ENCODE results near the gene TM9SF1. TPM values are rescaled to one million over a fixed set of nuclear protein-coding genes. Genes with fewer than 3 reads are reported as not detected.

TM9SF1 gene
- polyA plus RNA-seq, 2 of the 4 experiments (the other 2 are of a cell fraction): 48.0 to 62.2 TPM

Small RNA genes lying within 50 kb of the gene (small RNA-seq; reads per million reads assigned to genes)
- gene AL136295.4 (0 to 0.08 (median 0) reads per million in 6 experiments), gene CHMP4A (0 to 0.77 (median 0) reads per million in 6 experiments), gene IPO4 (0 to 5.4 (median 0.60) reads per million in 6 experiments), gene IRF9 (0 to 0.08 (median 0) reads per million in 6 experiments), gene MDP1 (0 to 7.3 (median 0) reads per million in 6 experiments), gene RNA5SP383 (0 to 2.4 (median 1.2) reads per million in 6 experiments)

Other genes with a start within 250 kb of the TM9SF1 start
Only the 30 nearest of the 35 such genes appear.
- 0.45 and 0.79 TPM in 2 replicates for gene CARMIL3, start 143.4 kb downstream of the TM9SF1 start, polyA plus RNA-seq (2011; rRNA removed)
- gene CARMIL3, start 143.4 kb downstream of the TM9SF1 start, polyA plus RNA-seq (2017; fragmentation: RNase III; extraction: RNeasy Plus Mini Kit Qiagen cat#74134 plus additional on column Dnase treatment): 0.60 to 0.98 TPM (median 0.94 TPM) in 3 replicates
- not detected in 2 replicates for gene CPNE6, start 123.9 kb downstream of the TM9SF1 start, polyA plus RNA-seq (2011; rRNA removed)
- not detected in 3 replicates for gene CPNE6, start 123.9 kb downstream of the TM9SF1 start, polyA plus RNA-seq (2017; fragmentation: RNase III; extraction: RNeasy Plus Mini Kit Qiagen cat#74134 plus additional on column Dnase treatment)
- gene PCK2, start 101.1 kb downstream of the TM9SF1 start, polyA plus RNA-seq (2011; rRNA removed): 52.1 and 60.2 TPM in 2 replicates
- gene PCK2, start 101.1 kb downstream of the TM9SF1 start, polyA plus RNA-seq (2017; fragmentation: RNase III; extraction: RNeasy Plus Mini Kit Qiagen cat#74134 plus additional on column Dnase treatment): 16.9 to 20.7 TPM (median 18.8 TPM) in 3 replicates
- 27.9 and 30.2 TPM in 2 replicates for gene DCAF11, start 80.7 kb downstream of the TM9SF1 start, polyA plus RNA-seq (2011; rRNA removed)
- 22.2 to 31.4 TPM (median 30.7 TPM) in 3 replicates for gene DCAF11, start 80.7 kb downstream of the TM9SF1 start, polyA plus RNA-seq (2017; fragmentation: RNase III; extraction: RNeasy Plus Mini Kit Qiagen cat#74134 plus additional on column Dnase treatment)
- 0.86 and 0.97 TPM in 2 replicates for gene NRL, start 80.5 kb downstream of the TM9SF1 start, polyA plus RNA-seq (2011; rRNA removed)
- 0.84 to 0.93 TPM (median 0.88 TPM) in 3 replicates for gene NRL, start 80.5 kb downstream of the TM9SF1 start, polyA plus RNA-seq (2017; fragmentation: RNase III; extraction: RNeasy Plus Mini Kit Qiagen cat#74134 plus additional on column Dnase treatment)
- 0.06 TPM in 1 of 2 replicates, not detected in the other for gene FITM1, start 64.8 kb downstream of the TM9SF1 start, polyA plus RNA-seq (2011; rRNA removed)
- 0.36 TPM in 1 of 3 replicates, not detected in the others for gene FITM1, start 64.8 kb downstream of the TM9SF1 start, polyA plus RNA-seq (2017; fragmentation: RNase III; extraction: RNeasy Plus Mini Kit Qiagen cat#74134 plus additional on column Dnase treatment)
- 77.3 and 83.6 TPM in 2 replicates for gene PSME1, start 59.2 kb downstream of the TM9SF1 start, polyA plus RNA-seq (2011; rRNA removed)
- gene PSME1, start 59.2 kb downstream of the TM9SF1 start, polyA plus RNA-seq (2017; fragmentation: RNase III; extraction: RNeasy Plus Mini Kit Qiagen cat#74134 plus additional on column Dnase treatment): 124 to 139 TPM (median 134 TPM) in 3 replicates
- 20.7 and 21.5 TPM in 2 replicates for gene EMC9, start 53.9 kb downstream of the TM9SF1 start, polyA plus RNA-seq (2011; rRNA removed)
- 46.5 to 51.7 TPM (median 48.5 TPM) in 3 replicates for gene EMC9, start 53.9 kb downstream of the TM9SF1 start, polyA plus RNA-seq (2017; fragmentation: RNase III; extraction: RNeasy Plus Mini Kit Qiagen cat#74134 plus additional on column Dnase treatment)
- 137 and 168 TPM in 2 replicates for gene PSME2, start 48.8 kb downstream of the TM9SF1 start, polyA plus RNA-seq (2011; rRNA removed)
- gene PSME2, start 48.8 kb downstream of the TM9SF1 start, polyA plus RNA-seq (2017; fragmentation: RNase III; extraction: RNeasy Plus Mini Kit Qiagen cat#74134 plus additional on column Dnase treatment): 144 to 193 TPM (median 161 TPM) in 3 replicates
- gene RNF31, start 47.9 kb downstream of the TM9SF1 start, polyA plus RNA-seq (2011; rRNA removed): 5.7 and 19.1 TPM in 2 replicates
- 20.2 to 25.3 TPM (median 20.8 TPM) in 3 replicates for gene RNF31, start 47.9 kb downstream of the TM9SF1 start, polyA plus RNA-seq (2017; fragmentation: RNase III; extraction: RNeasy Plus Mini Kit Qiagen cat#74134 plus additional on column Dnase treatment)
- gene IRF9, start 34.2 kb downstream of the TM9SF1 start, polyA plus RNA-seq (2011; rRNA removed): 23.1 and 30.2 TPM in 2 replicates
- 14.4 to 24.2 TPM (median 19.0 TPM) in 3 replicates for gene IRF9, start 34.2 kb downstream of the TM9SF1 start, polyA plus RNA-seq (2017; fragmentation: RNase III; extraction: RNeasy Plus Mini Kit Qiagen cat#74134 plus additional on column Dnase treatment)
- 1.9 and 2.8 TPM in 2 replicates for gene REC8, start 23.4 kb downstream of the TM9SF1 start, polyA plus RNA-seq (2011; rRNA removed)
- 4.2 to 5.1 TPM (median 4.4 TPM) in 3 replicates for gene REC8, start 23.4 kb downstream of the TM9SF1 start, polyA plus RNA-seq (2017; fragmentation: RNase III; extraction: RNeasy Plus Mini Kit Qiagen cat#74134 plus additional on column Dnase treatment)
- 37.1 and 45.3 TPM in 2 replicates for gene IPO4, start 6.6 kb downstream of the TM9SF1 start, polyA plus RNA-seq (2011; rRNA removed)
- 86.1 to 95.8 TPM (median 91.7 TPM) in 3 replicates for gene IPO4, start 6.6 kb downstream of the TM9SF1 start, polyA plus RNA-seq (2017; fragmentation: RNase III; extraction: RNeasy Plus Mini Kit Qiagen cat#74134 plus additional on column Dnase treatment)
- gene TSSK4, start 10.3 kb upstream of the TM9SF1 start, polyA plus RNA-seq (2011; rRNA removed): 0.09 TPM in 1 of 2 replicates, not detected in the other
- gene TSSK4, start 10.3 kb upstream of the TM9SF1 start, polyA plus RNA-seq (2017; fragmentation: RNase III; extraction: RNeasy Plus Mini Kit Qiagen cat#74134 plus additional on column Dnase treatment): 0.13 TPM in 1 of 3 replicates, not detected in the others
- gene CHMP4A, start 18.0 kb upstream of the TM9SF1 start, polyA plus RNA-seq (2011; rRNA removed): 74.9 and 102 TPM in 2 replicates
- gene CHMP4A, start 18.0 kb upstream of the TM9SF1 start, polyA plus RNA-seq (2017; fragmentation: RNase III; extraction: RNeasy Plus Mini Kit Qiagen cat#74134 plus additional on column Dnase treatment): 112 to 124 TPM (median 117 TPM) in 3 replicates
- 31.8 and 38.6 TPM in 2 replicates for gene MDP1, start 20.6 kb upstream of the TM9SF1 start, polyA plus RNA-seq (2011; rRNA removed)
- gene MDP1, start 20.6 kb upstream of the TM9SF1 start, polyA plus RNA-seq (2017; fragmentation: RNase III; extraction: RNeasy Plus Mini Kit Qiagen cat#74134 plus additional on column Dnase treatment): 21.0 to 21.6 TPM (median 21.4 TPM) in 3 replicates
- gene NEDD8, start 36.9 kb upstream of the TM9SF1 start, polyA plus RNA-seq (2011; rRNA removed): 381 and 433 TPM in 2 replicates
- 561 to 594 TPM (median 589 TPM) in 3 replicates for gene NEDD8, start 36.9 kb upstream of the TM9SF1 start, polyA plus RNA-seq (2017; fragmentation: RNase III; extraction: RNeasy Plus Mini Kit Qiagen cat#74134 plus additional on column Dnase treatment)
- gene GMPR2, start 37.5 kb upstream of the TM9SF1 start, polyA plus RNA-seq (2011; rRNA removed): 91.7 and 108 TPM in 2 replicates
- 64.8 to 71.2 TPM (median 70.0 TPM) in 3 replicates for gene GMPR2, start 37.5 kb upstream of the TM9SF1 start, polyA plus RNA-seq (2017; fragmentation: RNase III; extraction: RNeasy Plus Mini Kit Qiagen cat#74134 plus additional on column Dnase treatment)
- gene TINF2, start 47.2 kb upstream of the TM9SF1 start, polyA plus RNA-seq (2011; rRNA removed): 51.3 and 73.0 TPM in 2 replicates
- 33.1 to 44.5 TPM (median 38.5 TPM) in 3 replicates for gene TINF2, start 47.2 kb upstream of the TM9SF1 start, polyA plus RNA-seq (2017; fragmentation: RNase III; extraction: RNeasy Plus Mini Kit Qiagen cat#74134 plus additional on column Dnase treatment)
- gene TGM1, start 67.7 kb upstream of the TM9SF1 start, polyA plus RNA-seq (2011; rRNA removed): 0.61 and 1.7 TPM in 2 replicates
- gene TGM1, start 67.7 kb upstream of the TM9SF1 start, polyA plus RNA-seq (2017; fragmentation: RNase III; extraction: RNeasy Plus Mini Kit Qiagen cat#74134 plus additional on column Dnase treatment): 1.3 to 1.8 TPM (median 1.4 TPM) in 3 replicates
- gene RABGGTA, start 76.2 kb upstream of the TM9SF1 start, polyA plus RNA-seq (2011; rRNA removed): 18.6 and 22.4 TPM in 2 replicates
- gene RABGGTA, start 76.2 kb upstream of the TM9SF1 start, polyA plus RNA-seq (2017; fragmentation: RNase III; extraction: RNeasy Plus Mini Kit Qiagen cat#74134 plus additional on column Dnase treatment): 17.2 to 23.1 TPM (median 21.9 TPM) in 3 replicates
- 17.4 and 17.9 TPM in 2 replicates for gene DHRS1, start 104.3 kb upstream of the TM9SF1 start, polyA plus RNA-seq (2011; rRNA removed)
- gene DHRS1, start 104.3 kb upstream of the TM9SF1 start, polyA plus RNA-seq (2017; fragmentation: RNase III; extraction: RNeasy Plus Mini Kit Qiagen cat#74134 plus additional on column Dnase treatment): 13.8 to 15.2 TPM (median 15.1 TPM) in 3 replicates
- 16.5 and 23.6 TPM in 2 replicates for gene NOP9, start 104.4 kb upstream of the TM9SF1 start, polyA plus RNA-seq (2011; rRNA removed)
- 23.0 to 24.5 TPM (median 24.2 TPM) in 3 replicates for gene NOP9, start 104.4 kb upstream of the TM9SF1 start, polyA plus RNA-seq (2017; fragmentation: RNase III; extraction: RNeasy Plus Mini Kit Qiagen cat#74134 plus additional on column Dnase treatment)
- 0.31 and 0.32 TPM in 2 replicates for gene CIDEB, start 112.5 kb upstream of the TM9SF1 start, polyA plus RNA-seq (2011; rRNA removed)
- 0.33 to 0.99 TPM (median 0.79 TPM) in 3 replicates for gene CIDEB, start 112.5 kb upstream of the TM9SF1 start, polyA plus RNA-seq (2017; fragmentation: RNase III; extraction: RNeasy Plus Mini Kit Qiagen cat#74134 plus additional on column Dnase treatment)
- gene LTB4R2, start 114.7 kb upstream of the TM9SF1 start, polyA plus RNA-seq (2011; rRNA removed): 5.8 and 7.6 TPM in 2 replicates
- 8.4 to 9.9 TPM (median 8.6 TPM) in 3 replicates for gene LTB4R2, start 114.7 kb upstream of the TM9SF1 start, polyA plus RNA-seq (2017; fragmentation: RNase III; extraction: RNeasy Plus Mini Kit Qiagen cat#74134 plus additional on column Dnase treatment)
- gene LTB4R, start 116.1 kb upstream of the TM9SF1 start, polyA plus RNA-seq (2011; rRNA removed): 10.2 and 13.2 TPM in 2 replicates
- gene LTB4R, start 116.1 kb upstream of the TM9SF1 start, polyA plus RNA-seq (2017; fragmentation: RNase III; extraction: RNeasy Plus Mini Kit Qiagen cat#74134 plus additional on column Dnase treatment): 8.3 to 9.4 TPM (median 8.3 TPM) in 3 replicates
- not detected in 2 replicates for gene ADCY4, start 139.6 kb upstream of the TM9SF1 start, polyA plus RNA-seq (2011; rRNA removed)
- not detected in 3 replicates for gene ADCY4, start 139.6 kb upstream of the TM9SF1 start, polyA plus RNA-seq (2017; fragmentation: RNase III; extraction: RNeasy Plus Mini Kit Qiagen cat#74134 plus additional on column Dnase treatment)
- gene RIPK3, start 144.6 kb upstream of the TM9SF1 start, polyA plus RNA-seq (2011; rRNA removed): not detected in 2 replicates
- gene RIPK3, start 144.6 kb upstream of the TM9SF1 start, polyA plus RNA-seq (2017; fragmentation: RNase III; extraction: RNeasy Plus Mini Kit Qiagen cat#74134 plus additional on column Dnase treatment): not detected in 3 replicates
- gene NFATC4, start 172.7 kb upstream of the TM9SF1 start, polyA plus RNA-seq (2011; rRNA removed): 0.32 and 0.62 TPM in 2 replicates
- gene NFATC4, start 172.7 kb upstream of the TM9SF1 start, polyA plus RNA-seq (2017; fragmentation: RNase III; extraction: RNeasy Plus Mini Kit Qiagen cat#74134 plus additional on column Dnase treatment): 0.04 to 0.25 TPM (median 0.10 TPM) in 3 replicates
- gene NYNRIN, start 203.6 kb upstream of the TM9SF1 start, polyA plus RNA-seq (2011; rRNA removed): 0.44 and 0.60 TPM in 2 replicates
- 0.17 to 0.29 TPM (median 0.19 TPM) in 3 replicates for gene NYNRIN, start 203.6 kb upstream of the TM9SF1 start, polyA plus RNA-seq (2017; fragmentation: RNase III; extraction: RNeasy Plus Mini Kit Qiagen cat#74134 plus additional on column Dnase treatment)